H1 (cell line): ENCODE results near the gene GUCY1A1. TPM values are rescaled to one million over a fixed set of nuclear protein-coding genes. Genes with fewer than 3 reads are reported as not detected.

Experiments used
- KDM1A ChIP-seq: fragments of 200-600, 300-600 bp; sonication (generic); IDR thresholded peaks from 2 replicates; pipeline ENCODE4 v1.7.1; 2016; ENCODE audit warnings: mild to moderate bottlenecking, low read length, borderline replicate concordance
- RFX5 ChIP-seq: IDR thresholded peaks from 2 replicates; pipeline ENCODE4 v1.6.1; 2011; ENCODE audit warnings: low read depth, low read length, improper control_type of control experiment, borderline replicate concordance
- SIN3A ChIP-seq, 2 experiments: IDR thresholded peaks in 1 of 2; conservative IDR thresholded peaks in 1 of 2; 2 replicates each; pipeline ENCODE4 v1.6.1; 2011 to 2012; ENCODE audit warnings: low read length in 2 of 2, improper control_type of control experiment in 1 of 2, low read depth in 1 of 2, mild to moderate bottlenecking in 1 of 2
- SP4 ChIP-seq: IDR thresholded peaks from 2 replicates; pipeline ENCODE4 v1.6.1; 2012; ENCODE audit warnings: low read length, inconsistent platforms
- TCF12 ChIP-seq: IDR thresholded peaks from 2 replicates; pipeline ENCODE4 v1.6.1; 2011; ENCODE audit warnings: low read depth, mild to moderate bottlenecking, low read length
- polyA plus RNA-seq, 7 experiments: library from polyadenylated mRNA; depleted of rRNA in 3 of 7; stranded (reverse) in 5 of 7; unstranded in 2 of 7; fragments of >200 nt in 5 of 7; fragments of 200-250 nt in 2 of 7; gene quantifications; 1 replicate in 5 of 7; 2 replicates in 1 of 7; 4 replicates in 1 of 7; pipeline versions ENCODE4 v1.2.1 to v1.2.3, GENCODE V29; 2011 to 2013; ENCODE audit warnings: missing spikeins in 2 of 7, mixed read lengths in 2 of 7
- total RNA-seq: library from RNA; stranded (reverse); fragmentation: NEBNext Ultra II Directional; extraction: Animal tissue kit (Norgen Biotek cat#: 25700); gene quantifications from 2 replicates; pipeline ENCODE4 v1.2.1, GENCODE V29; 2021
- TF ChIP-seq, protein P1 (sequence below): fragments of 300-600 bp; sonication (generic); IDR thresholded peaks from 2 replicates; pipeline ENCODE4 v1.7.1; 2012; ENCODE audit warnings: low read length, moderate library complexity, mild to moderate bottlenecking, inconsistent platforms; ENCODE audit not compliant: insufficient replicate concordance
- TF ChIP-seq, protein P2 (sequence below): IDR thresholded peaks from 2 replicates; pipeline ENCODE4 v1.6.1; 2011; ENCODE audit warnings: low read depth, mild to moderate bottlenecking, low read length; ENCODE audit not compliant: insufficient read depth

The GUCY1A1 gene
- total and polyA plus RNA-seq, 2 of the 8 experiments (the other 6 are each of a cell fraction or from before 2014, with no cell fraction given): not detected

DNA sequence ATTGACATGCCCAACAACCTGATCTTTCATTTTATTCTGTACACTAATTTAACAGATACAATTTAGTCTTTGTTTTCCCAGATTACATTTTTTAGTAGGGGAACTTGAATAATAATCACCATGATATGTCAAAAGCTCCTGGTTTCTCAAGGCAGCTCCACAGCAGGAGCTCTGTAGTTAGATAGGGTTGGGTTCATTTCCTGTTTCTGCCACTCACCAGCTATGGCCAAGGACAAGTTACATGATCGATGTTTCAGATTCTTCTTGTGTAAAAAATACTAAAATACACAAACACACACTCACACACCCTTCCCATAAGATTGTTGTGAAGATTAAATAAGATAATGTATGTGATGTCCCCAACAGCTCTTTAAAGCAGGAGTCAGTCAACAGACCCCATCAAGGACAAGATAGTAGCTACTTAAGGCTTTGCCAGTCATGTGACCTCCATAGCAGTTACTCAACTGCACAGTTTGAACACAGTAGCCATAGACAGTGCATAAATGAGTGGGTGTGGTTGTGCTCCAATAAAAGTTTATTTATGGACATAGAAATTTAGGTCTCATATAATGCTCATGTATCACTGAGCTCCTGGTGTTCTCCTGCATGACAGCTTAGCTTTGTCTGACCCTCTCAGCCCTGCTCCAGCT lies 18.4 kb downstream of the GUCY1A1 start (continued):
- TF ChIP-seq, protein P1, sequence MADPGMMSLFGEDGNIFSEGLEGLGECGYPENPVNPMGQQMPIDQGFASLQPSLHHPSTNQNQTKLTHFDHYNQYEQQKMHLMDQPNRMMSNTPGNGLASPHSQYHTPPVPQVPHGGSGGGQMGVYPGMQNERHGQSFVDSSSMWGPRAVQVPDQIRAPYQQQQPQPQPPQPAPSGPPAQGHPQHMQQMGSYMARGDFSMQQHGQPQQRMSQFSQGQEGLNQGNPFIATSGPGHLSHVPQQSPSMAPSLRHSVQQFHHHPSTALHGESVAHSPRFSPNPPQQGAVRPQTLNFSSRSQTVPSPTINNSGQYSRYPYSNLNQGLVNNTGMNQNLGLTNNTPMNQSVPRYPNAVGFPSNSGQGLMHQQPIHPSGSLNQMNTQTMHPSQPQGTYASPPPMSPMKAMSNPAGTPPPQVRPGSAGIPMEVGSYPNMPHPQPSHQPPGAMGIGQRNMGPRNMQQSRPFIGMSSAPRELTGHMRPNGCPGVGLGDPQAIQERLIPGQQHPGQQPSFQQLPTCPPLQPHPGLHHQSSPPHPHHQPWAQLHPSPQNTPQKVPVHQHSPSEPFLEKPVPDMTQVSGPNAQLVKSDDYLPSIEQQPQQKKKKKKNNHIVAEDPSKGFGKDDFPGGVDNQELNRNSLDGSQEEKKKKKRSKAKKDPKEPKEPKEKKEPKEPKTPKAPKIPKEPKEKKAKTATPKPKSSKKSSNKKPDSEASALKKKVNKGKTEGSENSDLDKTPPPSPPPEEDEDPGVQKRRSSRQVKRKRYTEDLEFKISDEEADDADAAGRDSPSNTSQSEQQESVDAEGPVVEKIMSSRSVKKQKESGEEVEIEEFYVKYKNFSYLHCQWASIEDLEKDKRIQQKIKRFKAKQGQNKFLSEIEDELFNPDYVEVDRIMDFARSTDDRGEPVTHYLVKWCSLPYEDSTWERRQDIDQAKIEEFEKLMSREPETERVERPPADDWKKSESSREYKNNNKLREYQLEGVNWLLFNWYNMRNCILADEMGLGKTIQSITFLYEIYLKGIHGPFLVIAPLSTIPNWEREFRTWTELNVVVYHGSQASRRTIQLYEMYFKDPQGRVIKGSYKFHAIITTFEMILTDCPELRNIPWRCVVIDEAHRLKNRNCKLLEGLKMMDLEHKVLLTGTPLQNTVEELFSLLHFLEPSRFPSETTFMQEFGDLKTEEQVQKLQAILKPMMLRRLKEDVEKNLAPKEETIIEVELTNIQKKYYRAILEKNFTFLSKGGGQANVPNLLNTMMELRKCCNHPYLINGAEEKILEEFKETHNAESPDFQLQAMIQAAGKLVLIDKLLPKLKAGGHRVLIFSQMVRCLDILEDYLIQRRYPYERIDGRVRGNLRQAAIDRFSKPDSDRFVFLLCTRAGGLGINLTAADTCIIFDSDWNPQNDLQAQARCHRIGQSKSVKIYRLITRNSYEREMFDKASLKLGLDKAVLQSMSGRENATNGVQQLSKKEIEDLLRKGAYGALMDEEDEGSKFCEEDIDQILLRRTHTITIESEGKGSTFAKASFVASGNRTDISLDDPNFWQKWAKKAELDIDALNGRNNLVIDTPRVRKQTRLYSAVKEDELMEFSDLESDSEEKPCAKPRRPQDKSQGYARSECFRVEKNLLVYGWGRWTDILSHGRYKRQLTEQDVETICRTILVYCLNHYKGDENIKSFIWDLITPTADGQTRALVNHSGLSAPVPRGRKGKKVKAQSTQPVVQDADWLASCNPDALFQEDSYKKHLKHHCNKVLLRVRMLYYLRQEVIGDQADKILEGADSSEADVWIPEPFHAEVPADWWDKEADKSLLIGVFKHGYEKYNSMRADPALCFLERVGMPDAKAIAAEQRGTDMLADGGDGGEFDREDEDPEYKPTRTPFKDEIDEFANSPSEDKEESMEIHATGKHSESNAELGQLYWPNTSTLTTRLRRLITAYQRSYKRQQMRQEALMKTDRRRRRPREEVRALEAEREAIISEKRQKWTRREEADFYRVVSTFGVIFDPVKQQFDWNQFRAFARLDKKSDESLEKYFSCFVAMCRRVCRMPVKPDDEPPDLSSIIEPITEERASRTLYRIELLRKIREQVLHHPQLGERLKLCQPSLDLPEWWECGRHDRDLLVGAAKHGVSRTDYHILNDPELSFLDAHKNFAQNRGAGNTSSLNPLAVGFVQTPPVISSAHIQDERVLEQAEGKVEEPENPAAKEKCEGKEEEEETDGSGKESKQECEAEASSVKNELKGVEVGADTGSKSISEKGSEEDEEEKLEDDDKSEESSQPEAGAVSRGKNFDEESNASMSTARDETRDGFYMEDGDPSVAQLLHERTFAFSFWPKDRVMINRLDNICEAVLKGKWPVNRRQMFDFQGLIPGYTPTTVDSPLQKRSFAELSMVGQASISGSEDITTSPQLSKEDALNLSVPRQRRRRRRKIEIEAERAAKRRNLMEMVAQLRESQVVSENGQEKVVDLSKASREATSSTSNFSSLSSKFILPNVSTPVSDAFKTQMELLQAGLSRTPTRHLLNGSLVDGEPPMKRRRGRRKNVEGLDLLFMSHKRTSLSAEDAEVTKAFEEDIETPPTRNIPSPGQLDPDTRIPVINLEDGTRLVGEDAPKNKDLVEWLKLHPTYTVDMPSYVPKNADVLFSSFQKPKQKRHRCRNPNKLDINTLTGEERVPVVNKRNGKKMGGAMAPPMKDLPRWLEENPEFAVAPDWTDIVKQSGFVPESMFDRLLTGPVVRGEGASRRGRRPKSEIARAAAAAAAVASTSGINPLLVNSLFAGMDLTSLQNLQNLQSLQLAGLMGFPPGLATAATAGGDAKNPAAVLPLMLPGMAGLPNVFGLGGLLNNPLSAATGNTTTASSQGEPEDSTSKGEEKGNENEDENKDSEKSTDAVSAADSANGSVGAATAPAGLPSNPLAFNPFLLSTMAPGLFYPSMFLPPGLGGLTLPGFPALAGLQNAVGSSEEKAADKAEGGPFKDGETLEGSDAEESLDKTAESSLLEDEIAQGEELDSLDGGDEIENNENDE: no peak
- TF ChIP-seq RFX5 (no peak), KDM1A (no peak), SIN3A (conservative IDR thresholded peaks at IDR 0.05 in 1 of 2, IDR thresholded peaks at IDR 0.05 in 1 of 2; ENCODE audit: low read depth in 1 of 2, low read length in 2 of 2) (no peak), TCF12 (no peak), SP4 (no peak)
- TF ChIP-seq, protein P2, sequence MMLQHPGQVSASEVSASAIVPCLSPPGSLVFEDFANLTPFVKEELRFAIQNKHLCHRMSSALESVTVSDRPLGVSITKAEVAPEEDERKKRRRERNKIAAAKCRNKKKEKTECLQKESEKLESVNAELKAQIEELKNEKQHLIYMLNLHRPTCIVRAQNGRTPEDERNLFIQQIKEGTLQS: no peak
